ENCODE results near the gene SH3BP4. TPM values are rescaled to one million over a fixed set of nuclear protein-coding genes. Genes with fewer than 3 reads are reported as not detected.
A peak's percentile ranks its signal among the peaks of the same experiment; 100 is the strongest.

Gene SH3BP4
- total RNA-seq, 4 donors from 2014 or later: 11.0 to 22.9 (median 18.7) TPM

DNA sequence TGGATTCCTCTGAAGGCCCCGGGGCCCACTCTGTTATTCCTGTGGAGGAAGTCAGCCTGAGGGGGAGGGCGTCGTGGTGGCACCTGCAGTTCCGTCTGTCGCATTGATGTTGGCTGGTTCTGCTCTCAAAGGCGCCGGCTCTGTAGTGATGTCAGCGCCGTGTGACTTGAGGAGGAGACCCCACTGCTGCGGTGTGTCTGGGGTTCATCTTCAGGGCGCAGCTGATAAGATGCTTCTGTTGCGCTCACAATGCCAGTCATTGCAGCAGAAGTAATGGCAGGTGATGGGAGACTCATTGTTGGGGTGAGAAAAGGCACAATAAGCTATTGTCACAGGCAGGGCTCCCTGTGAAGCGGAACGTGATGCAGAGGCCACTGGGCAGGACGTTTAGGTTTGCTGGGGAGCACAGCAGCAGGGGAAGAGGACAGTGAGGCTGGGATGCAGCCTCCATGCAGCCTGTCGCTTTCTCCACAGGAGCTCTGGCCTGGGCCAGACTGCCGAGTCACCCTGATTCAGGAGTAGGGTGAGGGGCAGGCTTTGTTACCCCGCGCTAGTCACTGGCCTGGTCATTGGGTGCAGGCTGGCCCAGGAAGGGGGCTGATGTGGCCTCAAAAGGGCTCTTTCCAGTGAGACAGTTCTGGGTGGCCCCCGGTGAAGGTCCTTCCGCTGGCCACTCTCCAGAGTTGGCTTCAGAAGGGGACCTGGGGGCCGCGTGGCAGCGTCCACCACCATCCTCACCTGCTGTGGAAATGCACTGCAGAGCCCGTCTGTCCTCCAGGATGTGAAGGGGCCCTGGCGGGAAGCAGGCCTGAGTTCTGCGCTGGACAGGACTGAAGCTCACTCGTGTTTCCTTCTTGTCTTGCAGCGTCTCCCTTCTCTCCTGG lies 42.9 kb downstream of the SH3BP4 start:
- Histone ChIP-seq H3K9me3 (no peaks in the 10 kb centered on the region), H3K27me3 (no peaks in the 10 kb centered on the region), H3K4me1 (peaks cover 0 to 43% (median 0%) of the 10 kb centered on the region in 3 donors), H3K36me3 (peaks cover 0 to 37% (median 0%) of the 10 kb centered on the region in 3 donors), H3K27ac (no peak overlapping the region), H3K4me3 (no peak overlapping the region)
- WGBS, 2 donors: 73 to 83% methylated on average over 8 to 9 of the region's 29 CpGs
- intact Hi-C loops (cut with DNase I): no loop called here
- DNase-seq: no peak
- no peak for TF ChIP-seq POLR2A (IDR thresholded peaks at IDR 0.05)
- TF ChIP-seq, protein P1, sequence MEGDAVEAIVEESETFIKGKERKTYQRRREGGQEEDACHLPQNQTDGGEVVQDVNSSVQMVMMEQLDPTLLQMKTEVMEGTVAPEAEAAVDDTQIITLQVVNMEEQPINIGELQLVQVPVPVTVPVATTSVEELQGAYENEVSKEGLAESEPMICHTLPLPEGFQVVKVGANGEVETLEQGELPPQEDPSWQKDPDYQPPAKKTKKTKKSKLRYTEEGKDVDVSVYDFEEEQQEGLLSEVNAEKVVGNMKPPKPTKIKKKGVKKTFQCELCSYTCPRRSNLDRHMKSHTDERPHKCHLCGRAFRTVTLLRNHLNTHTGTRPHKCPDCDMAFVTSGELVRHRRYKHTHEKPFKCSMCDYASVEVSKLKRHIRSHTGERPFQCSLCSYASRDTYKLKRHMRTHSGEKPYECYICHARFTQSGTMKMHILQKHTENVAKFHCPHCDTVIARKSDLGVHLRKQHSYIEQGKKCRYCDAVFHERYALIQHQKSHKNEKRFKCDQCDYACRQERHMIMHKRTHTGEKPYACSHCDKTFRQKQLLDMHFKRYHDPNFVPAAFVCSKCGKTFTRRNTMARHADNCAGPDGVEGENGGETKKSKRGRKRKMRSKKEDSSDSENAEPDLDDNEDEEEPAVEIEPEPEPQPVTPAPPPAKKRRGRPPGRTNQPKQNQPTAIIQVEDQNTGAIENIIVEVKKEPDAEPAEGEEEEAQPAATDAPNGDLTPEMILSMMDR (IDR thresholded peaks at IDR 0.05): no peak

DNA sequence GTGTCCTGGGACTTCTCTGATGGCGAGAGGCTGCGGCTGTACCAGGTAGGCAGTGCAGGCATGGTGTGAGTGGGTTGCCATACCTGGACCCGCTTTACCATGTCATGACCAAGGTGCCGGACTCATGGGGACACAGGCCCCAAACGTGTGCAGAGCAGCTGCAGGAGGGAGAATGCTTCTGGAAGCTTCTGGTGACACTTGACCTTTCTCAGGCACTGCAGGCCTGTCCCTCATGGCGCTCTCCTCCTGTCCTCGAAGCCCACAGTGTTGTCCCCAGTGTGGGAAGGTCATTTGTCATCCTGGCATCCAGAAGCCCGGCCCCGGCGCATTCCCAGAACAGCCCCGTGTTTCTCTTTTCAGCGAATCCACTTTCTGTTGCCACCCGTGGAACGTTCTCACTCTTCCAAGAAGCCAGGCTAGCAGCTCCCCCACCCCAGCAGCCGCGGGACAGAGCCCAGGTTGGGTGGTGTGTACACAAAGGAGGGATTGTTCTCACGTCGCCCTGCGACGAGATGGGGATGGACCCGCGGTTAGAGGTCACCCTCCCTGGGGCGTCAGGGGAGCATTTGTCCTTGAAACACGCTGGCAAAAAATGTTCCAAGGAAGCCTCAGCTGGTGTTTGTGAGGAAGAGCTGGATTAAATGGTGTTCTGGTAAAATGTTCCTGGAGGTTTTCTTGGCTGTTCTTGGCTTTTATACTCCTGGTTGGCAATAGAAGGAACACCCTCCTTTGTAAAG lies 43.7 kb downstream of the SH3BP4 start:
- Histone ChIP-seq H3K36me3 (peaks cover 0 to 37% (median 0%) of the 10 kb centered on the region in 3 donors), H3K9me3 (no peaks in the 10 kb centered on the region), H3K4me3 (no peak overlapping the region), H3K27me3 (no peaks in the 10 kb centered on the region), H3K27ac (peak overlapping the region in 1 of 4 donors; percentile 6), H3K4me1 (peaks cover 0 to 45% (median 0%) of the 10 kb centered on the region in 3 donors)
- no peak for DNase-seq
- intact Hi-C loops (cut with DNase I): no loop called here
- 68 to 91% methylated on average over 5 to 10 of the region's 24 CpGs for whole genome bisulfite sequencing, 2 donors
- TF ChIP-seq POLR2A (IDR thresholded peaks at IDR 0.05): no peak
- TF ChIP-seq, protein P1 (IDR thresholded peaks at IDR 0.05): no peak

DNA sequence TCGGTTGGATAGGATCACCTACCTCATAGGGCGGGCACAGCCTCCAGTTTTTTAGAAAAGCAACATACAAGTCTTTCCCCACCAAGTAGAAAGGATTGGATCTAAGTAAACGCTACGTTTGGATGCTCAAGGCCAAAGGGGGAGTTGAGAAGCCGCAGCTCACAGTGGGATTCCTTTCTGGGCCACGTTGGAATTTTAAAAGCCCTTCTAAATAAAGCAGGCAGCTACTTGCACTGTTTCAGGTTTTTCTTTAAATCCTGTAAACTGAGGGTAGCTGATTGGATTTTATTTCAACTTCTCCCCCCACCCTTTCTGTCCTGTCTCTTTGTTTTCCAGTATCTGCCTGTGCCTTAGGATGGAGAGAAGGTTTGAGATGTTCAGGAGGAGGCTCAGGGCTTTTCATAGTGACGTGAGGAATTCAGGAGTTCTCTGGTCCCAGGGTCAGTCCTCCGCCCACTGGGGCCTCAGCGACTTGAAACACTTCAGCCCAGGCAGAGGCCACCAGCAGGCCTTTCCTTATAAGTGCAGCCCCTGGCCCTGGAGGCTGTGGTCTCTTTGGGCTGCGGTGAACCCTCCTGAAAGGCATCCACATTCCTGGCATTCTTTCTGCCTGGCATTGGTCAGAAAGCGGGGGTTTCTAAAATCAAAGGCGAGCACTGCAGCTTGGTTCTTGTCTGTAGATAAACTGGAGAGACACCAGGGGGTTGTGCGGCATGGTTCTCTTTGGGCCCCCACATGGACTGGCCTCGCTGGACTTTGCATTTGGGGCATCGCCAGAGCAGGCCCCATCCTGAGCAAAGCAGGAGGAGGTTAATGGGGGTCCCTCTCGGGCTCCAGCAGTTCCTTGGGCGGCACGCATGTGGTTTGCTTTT lies 44.5 kb downstream of the SH3BP4 start:
- intact Hi-C loops (cut with DNase I): no loop called here
- Histone ChIP-seq H3K36me3 (peaks cover 0 to 37% (median 0%) of the 10 kb centered on the region in 3 donors), H3K27me3 (no peaks in the 10 kb centered on the region), H3K9me3 (no peaks in the 10 kb centered on the region), H3K4me1 (peaks cover 0 to 50% (median 0%) of the 10 kb centered on the region in 3 donors), H3K4me3 (no peak overlapping the region), H3K27ac (peak overlapping the region in 1 of 4 donors; percentile 40)
- DNase-seq: no peak
- WGBS, 2 donors: 67 to 74% methylated on average over 9 to 11 of the region's 18 CpGs
- TF ChIP-seq POLR2A (IDR thresholded peaks at IDR 0.05): no peak
- TF ChIP-seq, protein P1 (IDR thresholded peaks at IDR 0.05): no peak

DNA sequence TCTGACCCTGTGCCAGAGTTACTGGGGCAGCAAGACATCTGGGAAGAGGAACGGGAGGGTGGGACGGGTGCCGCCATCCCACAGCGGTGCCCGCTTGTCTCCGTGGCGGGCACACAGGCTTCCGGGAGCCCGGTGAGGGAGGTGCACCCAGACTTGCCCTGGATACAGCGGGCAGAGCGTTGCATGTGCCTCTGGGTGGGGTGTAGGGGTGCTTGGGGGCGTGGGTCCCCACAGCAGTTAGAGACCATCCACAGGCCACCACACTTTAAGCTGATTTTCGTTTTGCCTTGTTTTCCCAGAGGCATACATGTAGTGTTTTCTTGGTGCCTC lies 45.1 kb downstream of the SH3BP4 start:
- no peaks in the 10 kb centered on the region for H3K27me3 ChIP-seq
- no peaks in the 10 kb centered on the region for H3K9me3 ChIP-seq
- intact Hi-C loops (cut with DNase I): no loop called here
- 91 to 92% methylated on average over 10 of the region's 13 CpGs for WGBS, 2 donors
- DNase-seq: no peak
- H3K4me3 ChIP-seq: no peak overlapping the region
- H3K27ac ChIP-seq: peak overlapping the region in 1 of 4 donors; percentile 40
- no peak for TF ChIP-seq POLR2A (IDR thresholded peaks at IDR 0.05)
- TF ChIP-seq, protein P1 (IDR thresholded peaks at IDR 0.05): no peak
- H3K4me1 ChIP-seq: peaks cover 0 to 48% (median 0%) of the 10 kb centered on the region in 3 donors
- H3K36me3 ChIP-seq: peaks cover 0 to 37% (median 0%) of the 10 kb centered on the region in 3 donors

Measured in esophagus squamous epithelium (tissue), 5 donors.